HepG2 (cell line): ENCODE results near the gene GLG1. TPM values are rescaled to one million over a fixed set of nuclear protein-coding genes. Genes with fewer than 3 reads are reported as not detected.
"Not testable (repeated sequence)": the region's sequence is repeated elsewhere in the genome, so short reads cannot be mapped to it uniquely, and the experiment has no call there.

Experiments used
- ATAC-seq: fragments of 200-7000 bp; cut with Tn5 transposase; 3 replicates; pipeline ENCODE4 v1.9.1; 2020; ENCODE audit warnings: mild to moderate bottlenecking, moderate library complexity
- BruUV-seq: library from RNA; stranded (reverse); fragments of 400-500 nt; replicated peaks from 2 replicates; lab custom pipeline; 2021; lab: Mats Ljungman, UMichigan
- CTCF ChIA-PET: fragments of 300-600 bp; formaldehyde crosslinking; extraction: SDS; loops from one replicate; lab custom pipeline; 2021; ENCODE audit warnings: low total read pairs, inconsistent platforms, low intra/inter-chr PET ratio; lab: Yijun Ruan, JAX
- POLR2A ChIA-PET: fragments of 350-600 bp; sonication (Branson Sonifier 250); formaldehyde crosslinking; loops from one replicate; lab custom pipeline; 2020; ENCODE audit warnings: antibody characterized with exemption, inconsistent platforms; lab: Yijun Ruan, JAX
- DNase-seq: peaks from one replicate; pipeline ENCODE4 v3.0.0-alpha.2; 2015; ENCODE audit warnings: low spot score
- FAIRE-seq: peaks from 3 replicates; lab custom pipeline; 2011; peaks lifted over from hg19 to GRCh38; lab: Jason Lieb, UNC
- H2AFZ ChIP-seq: one replicate; pipeline ENCODE4 v1.6.1; 2011; ENCODE audit warnings: low read length, inconsistent platforms
- H3K27ac ChIP-seq: fragments of 300-600 bp; 3 replicates; pipeline ENCODE4 v1.8.0; 2011; ENCODE audit warnings: mixed run types, mild to moderate bottlenecking, mixed read lengths, low read length, inconsistent platforms; ENCODE audit not compliant: insufficient read depth; ENCODE audit errors: extremely low read length
- H3K27me3 ChIP-seq, 2 experiments: fragments of 200-600 bp in 1 of 2; 2 replicates in 1 of 2; 3 replicates in 1 of 2; pipeline versions ENCODE4 v1.6.0 to v1.8.0; 2011; ENCODE audit warnings: low read length in 2 of 2, mild to moderate bottlenecking in 2 of 2, moderate library complexity in 2 of 2, inconsistent platforms in 1 of 2; ENCODE audit not compliant: insufficient read depth in 2 of 2, control insufficient read depth in 1 of 2
- H3K36me3 ChIP-seq, 2 experiments: fragments of 200-600 bp in 1 of 2; replicated peaks in 1 of 2; 2 replicates in 1 of 2; 3 replicates in 1 of 2; pipeline versions ENCODE4 v1.5.1 to v1.8.0; 2011; ENCODE audit warnings: low read length in 2 of 2, inconsistent platforms in 1 of 2; ENCODE audit not compliant: insufficient read depth in 2 of 2, control insufficient read depth in 1 of 2
- H3K4me1 ChIP-seq: 2 replicates; pipeline ENCODE4 v1.5.1; 2012; ENCODE audit warnings: low read length, inconsistent platforms; ENCODE audit not compliant: insufficient read depth
- H3K4me2 ChIP-seq: 2 replicates; pipeline ENCODE4 v1.6.0; 2011; ENCODE audit warnings: low read depth, low read length, inconsistent platforms
- H3K4me3 ChIP-seq, 3 experiments: fragments of 200-600 bp in 1 of 3; sonication (generic), shearing (Covaris generic) in 1 of 3; replicated peaks in 1 of 3; 2 replicates each; pipeline ENCODE4 v1.5.1; 2011 to 2016; ENCODE audit warnings: low read length in 3 of 3, inconsistent platforms in 2 of 3, low read depth in 2 of 3, mild to moderate bottlenecking in 2 of 3, control low read depth in 1 of 3, mixed read lengths in 1 of 3; ENCODE audit not compliant: insufficient read depth in 1 of 3
- H3K79me2 ChIP-seq: one replicate; pipeline ENCODE4 v1.6.1; 2011; ENCODE audit warnings: low read length, inconsistent platforms; ENCODE audit not compliant: insufficient read depth
- H3K9ac ChIP-seq: 2 replicates; pipeline ENCODE4 v1.6.0; 2011; ENCODE audit warnings: mild to moderate bottlenecking, low read depth, low read length, inconsistent platforms; ENCODE audit not compliant: insufficient read depth
- H3K9me3 ChIP-seq: 2 replicates; pipeline ENCODE4 v1.5.1; 2012; ENCODE audit warnings: mild to moderate bottlenecking, low read length
- H4K20me1 ChIP-seq: 2 replicates; pipeline ENCODE4 v1.6.0; 2011; ENCODE audit warnings: inconsistent platforms, mild to moderate bottlenecking, low read length, moderate library complexity; ENCODE audit not compliant: insufficient read depth
- ZFY ChIP-seq: sonication (generic); formaldehyde crosslinking; IDR thresholded peaks from 2 replicates; pipeline ENCODE4 v1.4.0; 2020; ENCODE audit warnings: missing genetic modification reagents
- WGBS: methylation state at CpG from one replicate; pipeline ENCODE4 v1.1.6; 2017; ENCODE audit warnings: low lambda C conversion rate; 5-methylcytosine and 5-hydroxymethylcytosine counted together
- in situ Hi-C: cut with HindIII; loops from 2 replicates; pipeline ENCODE4 v1.10.0; 2017; ENCODE audit warnings: low pct_unique_long_range_greater_than_20kb; ENCODE audit not compliant: extremely low pct_ligation_motif_present
- intact Hi-C: fragments of 100-400 bp; cut with micrococcal nuclease; formaldehyde crosslinking; loops from one replicate; pipeline ENCODE4 v1.10.0; 2022; ENCODE audit not compliant: unreplicated experiment
- polyA plus RNA-seq, 8 experiments: library from polyadenylated mRNA; depleted of rRNA in 3 of 8; stranded (reverse) in 7 of 8; unstranded in 1 of 8; fragments of >200 nt; fragmentation: Illumina TruSeq in 4 of 8; extraction: Trizol in 4 of 8; gene quantifications; 2 replicates each; pipeline versions ENCODE4 v1.2.1 to v1.2.3, GENCODE V29; 2011 to 2016; ENCODE audit warnings: low read depth in 4 of 8, missing spikeins in 1 of 8, mixed read lengths in 1 of 8; ENCODE audit not compliant: insufficient read depth in 1 of 8
- total RNA-seq, 5 experiments: library from RNA; depleted of rRNA; stranded (reverse); fragments of >200 nt; fragmentation: Illumina TruSeq; extraction: Trizol; gene quantifications; 2 replicates each; pipeline ENCODE4 v1.2.3, GENCODE V29; 2016; ENCODE audit warnings: low read depth in 1 of 5

Gene GLG1
- total and polyA plus RNA-seq, 2 of the 13 experiments (the other 11 are each of a cell fraction or from before 2014, with no cell fraction given) = 87.7 to 141 TPM

DNA sequence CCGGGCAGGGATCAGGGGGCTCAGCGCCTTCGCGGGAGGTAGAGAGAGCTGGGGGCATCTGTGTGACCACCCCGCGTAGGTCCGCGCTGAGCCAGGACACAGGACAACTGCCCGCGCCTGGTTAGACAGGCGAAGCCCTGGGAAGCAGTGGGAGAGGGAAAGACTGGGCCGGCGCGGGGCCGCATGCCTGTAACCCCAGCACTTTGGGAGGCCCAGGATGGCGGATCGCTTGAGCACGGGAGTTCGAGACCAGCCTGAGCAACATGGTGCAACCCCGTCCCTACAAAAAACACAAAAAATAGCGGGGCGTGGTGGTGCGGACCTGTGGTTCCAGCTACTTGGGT lies 199.6 kb downstream of the GLG1 start:
- CTCF ChIA-PET, POLR2A ChIA-PET, H3K36me3 ChIP-seq, H3K79me2 ChIP-seq, ATAC-seq, DNase-seq, FAIRE-seq, H3K9me3 ChIP-seq, H4K20me1 ChIP-seq, intact Hi-C loops, H3K4me2 ChIP-seq, H3K27me3 ChIP-seq, H3K4me1 ChIP-seq, in situ Hi-C loops, H3K4me3 ChIP-seq, BruUV-seq, H3K27ac ChIP-seq, H3K9ac ChIP-seq, H2AFZ ChIP-seq: not testable (repeated sequence)
- 90% methylated on average over 19 of the region's 23 CpGs for WGBS

GRCh38 chr16:74406600-74407361 lies 200.1 kb downstream of the GLG1 start:
- H3K9ac ChIP-seq, H3K36me3 ChIP-seq, H4K20me1 ChIP-seq, CTCF ChIA-PET, H3K4me2 ChIP-seq, in situ Hi-C loops, POLR2A ChIA-PET, H3K27me3 ChIP-seq, H3K79me2 ChIP-seq, intact Hi-C loops, H3K9me3 ChIP-seq, H3K4me1 ChIP-seq, DNase-seq, FAIRE-seq, H3K27ac ChIP-seq, H2AFZ ChIP-seq: not testable (repeated sequence)
- 50% methylated on average over 10 of the region's 71 CpGs for WGBS
- BruUV-seq = TSS peak; percentile 77
- peak; percentile 70 for ATAC-seq
- TF ChIP-seq ZFY (CRISPR knock-in tag) = 0 out of 2 replicates have a peak, but pooled peaks have one; percentile 23
- peak overlapping the region in 1 of 3 experiments; percentile 31; a peak in 1 of 6 replicates for H3K4me3 ChIP-seq

- CTCF ChIA-PET, in situ Hi-C loops: not testable (repeated sequence)
Observed at GRCh38 chr16:74404148-74404933, 202.6 kb downstream of the GLG1 start.

GRCh38 chr16:74400238-74400637 lies 206.7 kb downstream of the GLG1 start:
- H3K79me2 ChIP-seq, FAIRE-seq, intact Hi-C loops, CTCF ChIA-PET, H3K36me3 ChIP-seq, H3K4me1 ChIP-seq, H3K4me3 ChIP-seq, H3K27me3 ChIP-seq, H3K4me2 ChIP-seq, DNase-seq, H2AFZ ChIP-seq, H4K20me1 ChIP-seq, H3K9ac ChIP-seq, H3K9me3 ChIP-seq, BruUV-seq, H3K27ac ChIP-seq, in situ Hi-C loops, POLR2A ChIA-PET: not testable (repeated sequence)
- WGBS = 46% methylated on average over 3 of the region's 4 CpGs
- peak; percentile 8; the same call in 1 of the 3 replicates for ATAC-seq

More at GRCh38 chr16:74404148-74404933, 202.6 kb downstream of the GLG1 start:
- POLR2A ChIA-PET, DNase-seq, BruUV-seq, H4K20me1 ChIP-seq, H3K79me2 ChIP-seq, H3K36me3 ChIP-seq, H3K4me2 ChIP-seq, H2AFZ ChIP-seq, H3K4me3 ChIP-seq, ATAC-seq, FAIRE-seq, H3K27ac ChIP-seq, H3K4me1 ChIP-seq, H3K27me3 ChIP-seq, intact Hi-C loops, H3K9me3 ChIP-seq, H3K9ac ChIP-seq: not testable (repeated sequence)
- 20% methylated on average over 6 of the region's 14 CpGs for WGBS
